ENCODE results near the gene SEMA3F.

The SEMA3F gene

DNA sequence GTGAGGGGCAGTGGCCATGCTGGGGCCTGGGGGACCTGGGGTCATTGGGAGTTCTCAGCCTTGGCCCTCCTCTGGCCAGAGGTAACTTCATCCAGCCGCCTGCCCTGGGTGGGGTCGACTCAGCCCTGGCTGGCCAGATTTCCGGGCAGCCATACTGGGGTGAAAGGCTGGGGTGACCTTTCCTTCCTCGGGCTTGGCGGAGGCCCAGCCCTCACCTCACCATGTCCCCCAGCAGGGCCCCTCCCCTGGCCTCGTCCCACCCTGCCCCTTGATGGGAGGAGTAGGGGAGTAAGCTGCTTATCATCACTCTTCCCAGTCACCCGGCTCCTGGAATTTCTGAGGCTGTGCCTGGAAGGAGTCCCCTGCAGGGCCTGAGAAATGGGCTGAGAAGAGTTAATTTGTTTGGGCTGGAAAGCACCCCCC lies 5.4 kb downstream of the SEMA3F start:
- Mint-ChIP-seq H3K4me3 (no peak overlapping the region), H3K9me3 (no peaks in the 10 kb centered on the region), H3K4me1 (peaks cover 7% of the 10 kb centered on the region), H3K27ac (no peak overlapping the region), H3K27me3 (peaks cover 12% of the 10 kb centered on the region), H3K36me3 (no peaks in the 10 kb centered on the region)

DNA sequence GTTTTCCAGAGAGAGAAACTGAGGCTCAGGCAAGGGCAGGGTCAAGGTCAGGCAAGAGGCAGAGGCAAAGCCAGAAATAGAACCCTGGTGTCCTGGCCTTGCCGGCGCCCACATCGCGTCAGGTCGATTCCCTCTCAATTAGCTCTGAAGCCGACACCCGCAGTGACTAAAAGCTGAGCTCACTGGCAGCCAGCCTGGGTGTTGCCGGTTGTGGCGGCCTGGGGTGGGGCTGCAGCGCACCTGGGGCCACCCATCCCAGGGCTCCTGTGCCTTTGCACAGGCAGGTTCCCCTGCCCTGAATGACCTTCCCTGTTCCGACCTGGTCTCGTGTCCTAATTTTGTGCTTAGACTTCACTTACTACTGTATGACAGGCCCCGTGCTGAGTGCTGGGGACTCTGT lies 6.2 kb downstream of the SEMA3F start:
- Mint-ChIP-seq H3K27ac (no peak overlapping the region), H3K9me3 (no peaks in the 10 kb centered on the region), H3K36me3 (no peaks in the 10 kb centered on the region), H3K4me3 (no peak overlapping the region), H3K27me3 (peaks cover 5% of the 10 kb centered on the region), H3K4me1 (no peaks in the 10 kb centered on the region)

DNA sequence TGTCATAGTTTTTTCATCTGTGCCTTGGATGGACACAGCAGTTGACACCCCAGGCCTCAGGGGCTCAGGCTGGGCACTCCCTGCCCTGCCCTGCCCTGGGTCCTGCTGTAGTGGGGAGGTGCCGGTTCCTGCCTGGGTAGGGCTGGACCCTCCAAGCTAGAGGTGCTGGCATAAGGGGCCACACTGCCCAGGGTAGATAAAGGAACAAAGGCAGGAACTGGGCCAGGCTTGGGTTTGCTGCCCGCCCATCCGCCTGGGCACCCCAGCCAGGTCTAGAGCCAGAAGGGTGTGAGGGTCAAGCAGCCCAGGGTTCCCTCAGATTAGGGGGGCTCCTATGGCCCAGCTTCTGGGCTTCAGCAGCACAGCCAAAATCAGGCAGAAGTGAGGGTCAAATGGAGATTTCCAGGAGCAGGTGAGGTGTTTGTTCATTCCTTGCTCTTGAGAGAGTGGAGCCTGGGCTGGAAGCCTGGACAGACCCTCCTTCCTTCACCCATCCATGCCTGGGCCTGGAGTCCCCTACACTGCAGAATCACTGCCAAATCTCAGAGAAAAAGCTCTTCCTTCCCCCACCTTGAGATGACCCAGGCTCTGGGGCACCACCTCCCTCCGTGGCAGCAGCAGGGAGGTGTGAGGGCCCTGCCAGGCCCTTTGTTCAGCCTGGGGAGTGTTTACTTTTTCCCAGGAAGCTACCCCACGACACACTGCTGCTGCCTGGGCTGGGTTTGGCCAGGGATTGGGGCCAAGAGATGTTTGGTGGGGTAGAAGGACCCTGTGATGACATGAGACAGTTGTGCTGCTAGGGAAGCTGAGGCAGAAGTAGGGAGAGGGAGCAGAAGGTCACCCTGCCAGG lies 7.1 kb downstream of the SEMA3F start:
- Mint-ChIP-seq H3K27ac (no peak overlapping the region), H3K4me3 (no peak overlapping the region), H3K27me3 (peaks cover 4% of the 10 kb centered on the region), H3K4me1 (no peaks in the 10 kb centered on the region), H3K9me3 (no peaks in the 10 kb centered on the region), H3K36me3 (no peaks in the 10 kb centered on the region)

DNA sequence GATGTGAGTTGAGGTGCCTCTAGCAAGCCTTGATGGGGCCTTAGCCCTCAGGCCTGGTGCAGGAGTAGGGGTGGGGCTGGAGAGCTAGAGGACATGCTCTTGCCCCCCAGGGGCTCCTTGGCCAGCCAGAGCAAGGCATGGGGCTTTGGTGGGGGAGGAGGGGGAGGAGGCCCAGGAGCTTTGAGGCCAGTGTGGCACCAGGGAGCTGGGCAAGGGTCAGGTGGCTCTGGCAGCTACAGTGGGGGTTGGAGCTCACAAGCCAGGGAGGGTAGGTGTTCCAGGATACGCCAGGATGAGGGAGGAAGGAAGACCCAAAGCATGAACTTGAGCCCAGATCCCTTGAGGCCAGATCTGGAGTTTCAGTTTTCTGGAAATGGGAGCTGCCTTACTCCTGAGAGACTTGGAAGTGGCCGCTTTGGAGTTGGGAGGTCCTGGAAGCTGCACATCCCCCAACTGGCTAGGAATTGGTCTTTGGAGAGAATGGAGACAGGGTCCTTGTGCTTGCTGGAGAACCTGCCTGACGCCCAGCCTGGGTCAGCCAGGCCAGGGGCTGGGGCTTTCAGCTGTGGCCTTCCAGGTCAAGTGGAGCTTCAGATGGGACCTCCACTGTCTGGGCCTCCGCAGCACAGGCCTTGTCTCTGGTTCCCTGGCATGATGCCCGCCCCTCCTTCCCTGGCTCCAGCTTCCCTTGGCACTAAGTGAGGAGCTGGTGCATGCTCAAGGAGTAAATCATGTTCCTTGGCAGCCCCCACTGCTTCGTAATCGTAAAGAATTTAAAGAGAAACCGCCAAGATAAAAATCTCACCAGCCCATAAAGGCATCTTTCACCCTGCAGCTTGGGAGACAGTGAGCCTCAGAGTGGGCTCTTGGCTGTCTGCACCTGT lies 8.7 kb downstream of the SEMA3F start:
- Mint-ChIP-seq H3K9me3 (no peaks in the 10 kb centered on the region), H3K27ac (no peak overlapping the region), H3K4me1 (no peaks in the 10 kb centered on the region), H3K4me3 (no peak overlapping the region), H3K27me3 (peaks cover 1% of the 10 kb centered on the region), H3K36me3 (no peaks in the 10 kb centered on the region)

DNA sequence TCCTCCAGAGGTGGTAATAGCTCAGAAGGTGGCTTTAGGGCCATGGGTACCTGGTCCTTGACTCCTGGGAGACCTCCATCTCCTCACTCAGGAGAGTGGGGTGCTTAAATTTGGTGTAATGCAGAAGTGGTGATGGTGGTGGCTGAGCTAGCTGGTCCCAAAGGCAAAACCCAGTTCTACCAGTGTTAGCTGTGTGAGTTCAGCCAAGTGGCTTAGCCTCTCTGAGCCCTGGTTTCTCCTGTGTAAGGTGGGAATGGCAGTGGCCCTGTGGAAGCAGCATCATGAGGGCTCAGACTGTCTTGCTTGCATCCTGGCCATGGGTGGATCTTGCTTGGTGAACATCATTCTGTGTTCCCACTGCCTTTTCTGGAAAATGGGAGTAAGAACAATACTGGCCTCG lies 9.4 kb downstream of the SEMA3F start:
- no peak overlapping the region for H3K27ac Mint-ChIP-seq
- H3K27me3 Mint-ChIP-seq: peaks cover 1% of the 10 kb centered on the region
- H3K4me1 Mint-ChIP-seq: no peaks in the 10 kb centered on the region

DNA sequence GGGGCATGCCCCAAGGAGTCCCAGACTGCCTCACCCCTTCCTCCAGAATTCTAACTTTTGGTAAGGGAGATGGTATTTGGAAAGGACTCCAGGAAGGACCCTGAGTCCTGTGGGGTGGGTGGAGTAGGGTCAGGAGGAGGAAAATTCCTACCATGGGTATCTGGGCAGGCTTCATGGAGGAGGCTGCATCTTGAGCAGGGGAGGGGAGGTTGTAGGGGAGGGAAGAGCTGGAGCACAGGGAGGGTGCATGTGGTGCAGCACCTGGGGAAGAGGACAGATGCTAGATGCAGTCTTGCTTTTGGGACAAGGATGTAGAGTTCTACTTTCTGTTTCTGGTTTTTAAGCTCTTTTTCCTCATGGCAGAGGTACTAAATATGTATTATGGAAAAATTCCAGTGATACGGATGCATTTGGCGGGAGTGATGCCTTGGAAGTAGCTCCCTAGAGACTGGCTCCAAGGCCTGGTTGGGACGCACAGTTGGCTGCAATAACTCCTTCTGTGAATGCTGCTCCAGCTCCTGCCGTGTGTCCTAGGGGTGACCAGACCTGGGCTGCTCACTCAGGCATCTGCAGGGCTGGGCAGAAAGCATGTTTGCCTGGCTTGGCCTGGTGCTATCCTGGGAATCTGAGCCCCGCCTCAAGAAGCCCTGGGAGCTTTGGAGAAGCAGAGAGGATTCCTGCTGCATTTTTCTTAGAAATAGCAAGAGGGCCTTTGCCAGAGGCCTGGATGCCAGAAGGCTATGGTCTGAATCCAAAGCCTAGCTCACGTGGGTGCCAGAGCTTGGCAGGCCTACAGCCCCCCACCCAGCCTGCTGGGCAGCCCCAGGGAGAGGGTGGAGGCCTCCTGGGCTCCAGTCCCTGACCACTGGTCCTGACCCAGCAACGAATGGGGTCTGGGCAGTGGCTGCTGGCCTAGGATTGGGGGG lies 10.1 kb downstream of the SEMA3F start:
- peaks cover 1% of the 10 kb centered on the region for H3K27me3 Mint-ChIP-seq
- H3K4me1 Mint-ChIP-seq: no peaks in the 10 kb centered on the region
- H3K27ac Mint-ChIP-seq: no peak overlapping the region
- no peak overlapping the region for H3K4me3 Mint-ChIP-seq
- no peaks in the 10 kb centered on the region for H3K9me3 Mint-ChIP-seq
- no peaks in the 10 kb centered on the region for H3K36me3 Mint-ChIP-seq

More for the DNA sequence above, 9.4 kb downstream of the SEMA3F start:
- no peaks in the 10 kb centered on the region for H3K36me3 Mint-ChIP-seq
- H3K9me3 Mint-ChIP-seq: no peaks in the 10 kb centered on the region
- H3K4me3 Mint-ChIP-seq: no peak overlapping the region

DNA sequence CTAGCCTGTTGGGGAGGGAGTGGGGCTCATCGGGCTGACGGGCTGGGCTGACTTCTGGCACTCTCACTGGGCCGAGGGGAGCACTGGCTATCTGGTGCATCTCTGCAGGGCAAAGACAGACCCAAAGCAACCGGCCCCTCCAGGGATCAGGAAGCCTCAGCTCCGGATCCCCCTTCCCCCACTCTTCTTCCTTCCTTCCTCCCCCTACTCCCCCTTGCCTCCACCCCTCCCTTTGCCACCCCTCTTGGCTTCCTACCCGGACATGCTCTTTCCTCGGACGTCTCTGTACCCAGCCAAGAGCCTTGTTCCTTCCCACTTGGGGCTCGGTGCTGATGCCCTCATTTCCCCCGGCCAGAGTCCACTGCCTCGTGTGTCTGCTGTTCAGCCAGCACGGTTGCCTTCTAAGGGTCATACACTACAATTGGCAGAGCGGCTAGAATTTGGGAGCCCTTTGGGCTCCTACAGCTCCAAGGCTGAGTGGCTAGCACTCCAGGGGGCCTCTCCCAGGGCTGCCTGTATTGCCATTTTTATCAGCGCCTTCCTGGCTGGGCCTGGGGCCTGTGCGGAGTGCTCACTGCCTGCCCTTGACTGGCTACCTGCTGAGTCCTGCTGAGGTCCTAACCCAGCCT lies 10.9 kb downstream of the SEMA3F start:
- H3K9me3 Mint-ChIP-seq: no peaks in the 10 kb centered on the region
- H3K4me3 Mint-ChIP-seq: no peak overlapping the region
- no peak overlapping the region for H3K27ac Mint-ChIP-seq
- peaks cover 1% of the 10 kb centered on the region for H3K27me3 Mint-ChIP-seq
- no peaks in the 10 kb centered on the region for H3K4me1 Mint-ChIP-seq
- H3K36me3 Mint-ChIP-seq: no peaks in the 10 kb centered on the region

DNA sequence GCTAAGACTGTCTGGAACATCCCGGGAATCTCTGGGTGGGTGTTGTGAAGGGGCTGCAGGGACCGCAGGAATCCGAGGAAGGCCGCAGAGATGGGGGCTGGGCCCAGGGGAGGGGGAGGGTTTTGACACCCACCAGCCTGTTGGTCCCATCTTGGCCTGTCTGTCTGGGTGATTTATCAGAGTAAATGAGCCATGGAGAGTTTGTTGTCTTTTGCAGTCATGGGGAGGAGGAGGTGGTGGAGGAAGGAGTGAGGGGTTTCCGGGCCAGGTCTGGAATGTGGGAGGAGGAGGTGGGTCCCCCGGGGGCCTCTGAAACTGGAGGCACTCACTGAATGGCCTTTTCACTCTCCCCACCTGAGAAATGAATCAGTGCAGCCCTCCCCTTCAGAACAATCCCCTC lies 11.5 kb downstream of the SEMA3F start:
- Mint-ChIP-seq H3K27ac (no peak overlapping the region), H3K4me1 (no peaks in the 10 kb centered on the region), H3K36me3 (no peaks in the 10 kb centered on the region), H3K27me3 (no peaks in the 10 kb centered on the region), H3K4me3 (no peak overlapping the region), H3K9me3 (no peaks in the 10 kb centered on the region)

DNA sequence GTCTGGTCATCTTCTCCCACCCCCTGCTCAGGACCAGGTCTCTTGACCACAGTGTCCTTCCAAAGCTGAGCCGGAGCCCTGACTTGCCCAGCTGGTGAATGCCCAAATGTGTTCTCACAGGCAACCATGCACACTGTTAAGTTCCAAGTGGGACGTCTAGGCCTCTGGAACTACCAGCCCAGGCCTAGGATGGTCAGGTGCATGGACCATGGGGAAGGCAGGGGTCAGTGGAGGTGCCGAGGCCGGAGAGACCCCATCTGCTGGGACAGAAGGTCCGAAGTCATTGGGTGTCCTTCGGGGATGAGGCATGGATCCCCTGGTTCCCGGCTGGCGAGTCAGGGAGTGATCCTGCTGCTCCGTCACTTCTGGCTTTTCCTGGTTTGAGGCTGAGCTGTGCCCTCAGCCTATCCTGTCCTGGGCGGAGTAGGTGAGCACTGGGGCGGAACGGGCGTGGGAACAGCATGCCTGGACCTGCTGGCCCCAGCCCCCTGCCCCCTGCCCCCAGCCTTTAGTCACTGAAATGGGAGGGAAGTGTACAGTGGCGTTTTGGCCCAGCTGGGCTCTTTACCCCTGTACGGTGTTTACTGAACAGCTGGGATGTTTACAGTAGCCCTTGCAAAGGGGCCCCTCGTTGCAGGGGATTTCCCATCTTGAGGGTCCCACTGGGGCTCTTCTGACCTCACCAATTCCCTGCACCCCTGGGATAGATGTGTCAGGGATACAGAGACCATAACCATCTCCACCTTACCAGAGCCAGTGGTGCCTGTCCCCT lies 12.1 kb downstream of the SEMA3F start:
- H3K27ac Mint-ChIP-seq: no peak overlapping the region
- no peaks in the 10 kb centered on the region for H3K27me3 Mint-ChIP-seq
- no peaks in the 10 kb centered on the region for H3K36me3 Mint-ChIP-seq
- no peaks in the 10 kb centered on the region for H3K4me1 Mint-ChIP-seq
- H3K4me3 Mint-ChIP-seq: no peak overlapping the region
- H3K9me3 Mint-ChIP-seq: no peaks in the 10 kb centered on the region

DNA sequence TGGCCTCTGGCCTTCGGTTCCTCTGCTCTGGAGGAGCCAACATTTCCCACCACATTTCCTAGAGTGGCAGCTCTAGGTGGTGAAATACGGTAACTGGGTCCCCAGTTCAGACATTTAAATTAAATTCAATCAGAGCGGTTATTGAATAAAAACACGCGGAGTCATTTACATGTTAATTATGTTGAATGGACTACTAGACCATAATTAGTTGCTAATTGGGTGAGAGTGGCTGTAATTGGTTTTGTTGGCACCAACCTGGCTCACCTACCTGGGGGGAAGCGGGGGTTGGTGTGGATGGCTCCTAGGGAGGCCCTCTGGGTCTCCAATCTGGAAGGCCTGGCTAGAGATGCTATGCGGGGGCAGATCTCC lies 12.7 kb downstream of the SEMA3F start:
- H3K9me3 Mint-ChIP-seq: no peaks in the 10 kb centered on the region
- no peak overlapping the region for H3K4me3 Mint-ChIP-seq
- H3K4me1 Mint-ChIP-seq: no peaks in the 10 kb centered on the region
- no peak overlapping the region for H3K27ac Mint-ChIP-seq
- no peaks in the 10 kb centered on the region for H3K27me3 Mint-ChIP-seq
- H3K36me3 Mint-ChIP-seq: no peaks in the 10 kb centered on the region

DNA sequence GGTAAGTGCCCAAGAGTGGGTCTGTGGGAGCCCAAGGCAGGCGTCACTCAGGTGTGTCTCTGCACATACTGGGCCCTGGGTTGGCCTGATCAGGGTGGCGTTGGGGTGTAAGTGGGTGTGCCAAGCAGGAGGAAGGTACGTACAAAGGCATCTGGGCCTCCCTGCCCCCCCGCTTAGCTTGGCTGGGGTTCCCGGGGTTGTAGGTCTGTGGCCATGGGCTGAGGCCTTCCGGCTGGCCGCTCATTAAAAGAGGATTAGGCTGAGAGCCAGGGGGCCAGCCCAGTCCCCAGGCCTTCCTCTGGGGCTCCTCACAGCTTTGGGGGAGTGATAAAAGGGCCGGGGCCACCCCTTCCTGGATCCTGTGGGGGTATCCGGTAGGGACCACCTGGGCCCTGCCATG lies 13.3 kb downstream of the SEMA3F start:
- H3K27me3 Mint-ChIP-seq: no peaks in the 10 kb centered on the region
- H3K9me3 Mint-ChIP-seq: no peaks in the 10 kb centered on the region
- no peaks in the 10 kb centered on the region for H3K4me1 Mint-ChIP-seq
- no peak overlapping the region for H3K4me3 Mint-ChIP-seq
- H3K27ac Mint-ChIP-seq: no peak overlapping the region
- H3K36me3 Mint-ChIP-seq: no peaks in the 10 kb centered on the region

DNA sequence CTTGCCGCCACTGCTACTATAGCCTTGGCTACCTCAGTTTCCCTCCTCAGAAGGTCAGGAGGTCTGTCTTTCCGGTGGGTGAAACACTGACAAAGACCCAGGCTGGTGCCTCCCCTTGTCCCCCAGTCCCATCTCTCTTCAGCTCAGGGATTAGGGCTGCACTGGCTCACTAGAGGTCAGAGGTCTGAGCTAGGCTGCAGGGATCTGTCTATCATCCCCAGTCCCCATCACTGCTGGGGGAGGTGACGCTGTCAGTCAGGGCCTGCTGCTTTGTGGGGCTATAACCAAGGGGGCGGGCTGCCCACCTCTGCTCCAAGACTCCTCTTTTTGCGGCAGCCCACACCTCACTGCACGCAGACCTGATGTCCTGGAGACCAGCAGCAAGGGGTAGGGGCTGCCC lies 13.7 kb downstream of the SEMA3F start:
- Mint-ChIP-seq H3K4me1 (no peaks in the 10 kb centered on the region), H3K9me3 (no peaks in the 10 kb centered on the region), H3K36me3 (no peaks in the 10 kb centered on the region), H3K27me3 (no peaks in the 10 kb centered on the region), H3K4me3 (no peak overlapping the region), H3K27ac (no peak overlapping the region)

DNA sequence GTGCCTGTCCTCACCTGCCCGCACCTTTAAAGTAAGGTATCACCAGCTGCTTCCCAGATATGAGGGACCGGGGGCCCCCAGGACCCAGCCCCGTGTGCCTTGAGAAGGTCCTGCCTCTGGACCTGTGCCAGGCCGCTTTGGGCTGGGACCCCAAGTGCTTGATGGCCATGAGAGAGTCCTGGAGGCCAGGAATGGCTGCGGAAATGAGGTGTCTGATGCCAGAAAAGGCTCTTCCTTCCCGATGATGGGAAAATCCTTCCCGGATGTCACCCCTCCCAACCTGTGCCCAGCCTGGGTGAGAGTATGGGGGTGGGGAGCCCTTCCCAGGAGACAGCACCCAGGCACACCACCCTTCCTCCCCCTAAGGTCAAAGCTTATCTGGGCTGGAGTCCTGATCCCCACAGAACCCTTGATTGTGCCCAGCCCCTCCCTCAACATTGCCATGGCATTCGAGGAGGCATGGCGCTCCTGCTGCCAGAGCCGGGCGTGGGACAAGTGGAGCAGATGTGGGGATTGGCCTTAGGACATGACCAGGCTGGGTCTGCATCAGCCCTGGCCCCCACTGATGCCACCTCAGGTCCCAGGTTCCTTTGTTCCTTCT lies 14.2 kb downstream of the SEMA3F start:
- H3K4me3 Mint-ChIP-seq: no peak overlapping the region
- no peaks in the 10 kb centered on the region for H3K9me3 Mint-ChIP-seq
- no peak overlapping the region for H3K27ac Mint-ChIP-seq
- H3K36me3 Mint-ChIP-seq: no peaks in the 10 kb centered on the region
- no peaks in the 10 kb centered on the region for H3K4me1 Mint-ChIP-seq
- no peaks in the 10 kb centered on the region for H3K27me3 Mint-ChIP-seq

DNA sequence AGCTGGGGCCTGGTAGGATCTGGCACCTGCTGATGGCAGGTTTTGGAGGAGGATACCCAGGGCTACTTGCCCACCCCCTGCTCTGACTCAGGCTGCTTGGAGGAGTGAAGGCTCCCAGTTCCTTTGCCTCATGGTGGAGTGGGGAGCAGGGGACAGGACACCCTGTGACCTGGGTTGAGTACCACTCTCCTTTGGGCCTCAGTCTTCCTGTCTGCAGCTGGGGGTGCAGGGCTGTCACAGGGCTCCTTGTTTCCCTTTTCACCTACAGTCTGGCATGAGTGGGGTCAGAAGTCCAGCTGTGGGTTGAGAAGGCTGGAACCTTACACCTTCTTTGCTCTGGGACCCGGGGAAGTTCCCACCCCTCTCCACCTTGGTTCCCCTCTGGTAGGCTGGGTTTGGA lies 14.7 kb downstream of the SEMA3F start:
- Mint-ChIP-seq H3K27me3 (no peaks in the 10 kb centered on the region), H3K4me1 (no peaks in the 10 kb centered on the region), H3K9me3 (no peaks in the 10 kb centered on the region), H3K36me3 (no peaks in the 10 kb centered on the region), H3K4me3 (no peak overlapping the region), H3K27ac (no peak overlapping the region)

Data from activated naive CD4-positive, alpha-beta T cell treated with anti-CD3 and anti-CD28 coated beads, Interleukin-2, amount 50 U/mL, for 24 hours (primary cell).